Astrocyte of the hippocampus (primary cell): Measurements from ENCODE around the gene CREBZF.
"Not testable (repeated sequence)": the region's sequence is repeated elsewhere in the genome, so short reads cannot be mapped to it uniquely, and the experiment has no call there.

Experiments
- DNase-seq: peaks from one replicate; pipeline ENCODE4 v3.0.0; 2011; ENCODE audit warnings: low read depth, low spot score

CREBZF gene

DNA sequence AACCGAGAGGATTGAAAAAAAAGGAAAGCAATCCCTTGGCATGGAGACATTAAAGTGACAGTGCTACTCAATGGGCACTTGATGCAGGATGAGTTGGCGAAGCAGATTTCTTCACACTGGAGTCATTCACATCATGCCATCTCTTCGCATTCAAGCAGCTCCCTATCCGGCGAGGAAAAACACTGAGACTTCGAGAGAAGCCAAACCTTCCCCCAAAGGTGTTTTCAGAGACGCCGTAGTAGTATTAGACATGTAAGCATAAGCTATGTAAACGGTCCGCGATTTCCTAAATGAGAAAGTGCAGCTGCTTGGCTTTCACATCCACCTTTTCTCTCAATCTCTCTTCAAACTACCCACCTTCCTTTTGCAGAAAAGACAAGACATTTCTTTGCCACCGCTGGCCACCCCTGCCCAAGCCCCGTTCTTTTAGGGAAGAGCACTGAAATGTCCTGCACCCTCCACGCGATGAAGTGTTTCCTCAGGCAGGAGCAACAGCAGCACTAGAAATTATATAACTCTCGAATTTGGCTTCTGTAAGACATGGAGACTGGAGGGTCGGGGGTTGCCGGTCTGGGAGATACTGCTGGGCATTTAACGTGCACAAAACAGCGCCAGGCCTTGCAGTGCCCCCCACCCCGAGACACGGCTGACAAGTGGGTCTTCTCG, 37.5 kb downstream of the CREBZF start, which contains the start of gene DLG2:
Gene DLG2 (minus strand): TSS at position 13 of the 666 bp plus-strand sequence.
- peak; percentile 46 for DNase-seq

GRCh38 chr11:85626496-85626895, 38.4 kb downstream of the CREBZF start:
- no peak for DNase-seq

DNA sequence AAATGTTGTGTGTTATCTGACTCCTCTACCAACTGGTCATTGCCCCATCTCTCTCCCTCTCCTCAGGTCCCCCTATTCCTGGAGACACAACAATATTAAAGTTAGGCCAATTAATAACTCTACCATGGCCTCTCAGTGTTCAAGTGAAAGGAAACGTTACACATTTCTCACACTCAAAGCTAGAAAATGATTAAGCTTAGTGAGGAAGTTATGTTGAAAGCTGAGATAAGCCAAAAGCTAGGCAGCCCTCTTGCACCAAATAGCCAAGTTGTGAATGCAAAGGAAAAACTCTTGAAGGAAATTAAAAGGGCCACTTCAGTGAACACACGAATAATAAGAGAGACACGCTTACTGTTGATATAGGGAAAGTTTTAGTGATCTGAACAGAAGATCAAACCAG, 44.7 kb downstream of the CREBZF start:
- no peak for DNase-seq

- DNase-seq = no peak
These were observed 45.4 kb downstream of the CREBZF start for GRCh38 chr11:85619499-85619898.

DNA sequence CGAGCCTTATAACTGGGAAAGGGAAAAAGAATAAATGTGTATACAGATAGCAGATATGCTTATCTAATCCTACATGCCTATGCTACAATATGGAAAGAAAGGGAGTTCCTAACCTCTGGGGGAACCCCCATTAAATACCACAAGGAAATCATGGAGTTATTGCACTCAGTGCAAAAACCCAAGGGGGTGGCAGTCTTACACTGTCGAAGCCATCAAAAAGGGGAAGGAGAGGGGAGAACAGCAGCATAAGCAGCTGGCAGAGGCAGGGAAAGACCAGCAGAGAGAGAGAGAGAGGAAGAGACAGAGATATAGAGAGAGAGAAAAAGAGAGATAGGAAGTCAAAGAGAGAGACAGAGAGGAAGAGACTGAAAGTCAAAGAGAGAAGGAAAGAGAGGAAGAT, 53.3 kb downstream of the CREBZF start:
- not testable (repeated sequence) for DNase-seq
